Stimulated activated effector memory CD8-positive, alpha-beta T cell treated with anti-CD3 and anti-CD28 coated beads, Interleukin-12 subunit alpha, Interleukin-12 subunit beta, amount 100 ng/mL, for 72 hours (primary cell): ENCODE measurements around the gene GNPTAB.

Source experiments
- ATAC-seq: fragments of 150-1000 bp; cut with Tn5 transposase; 2 replicates; pipeline ENCODE4 v1.10.0; 2021
- DNase-seq, 2 donors: peaks; one replicate each; pipeline ENCODE4 v3.0.0; 2021 to 2022; ENCODE audit warnings: low spot score in 2 of 2
- H3K27ac Mint-ChIP-seq: one replicate; pipeline ENCODE4 v1.8.0; 2022; ENCODE audit warnings: mild to moderate bottlenecking, mixed read lengths
- H3K36me3 Mint-ChIP-seq: one replicate; pipeline ENCODE4 v1.8.0; 2022; ENCODE audit warnings: mild to moderate bottlenecking, mixed read lengths
- H3K4me1 Mint-ChIP-seq: one replicate; pipeline ENCODE4 v1.8.0; 2022; ENCODE audit warnings: mixed read lengths
- H3K4me3 Mint-ChIP-seq: one replicate; pipeline ENCODE4 v1.8.0; 2022; ENCODE audit warnings: mild to moderate bottlenecking, mixed read lengths
- H3K9me3 Mint-ChIP-seq: one replicate; pipeline ENCODE4 v1.8.0; 2022; ENCODE audit warnings: mixed read lengths

The GNPTAB gene

DNA sequence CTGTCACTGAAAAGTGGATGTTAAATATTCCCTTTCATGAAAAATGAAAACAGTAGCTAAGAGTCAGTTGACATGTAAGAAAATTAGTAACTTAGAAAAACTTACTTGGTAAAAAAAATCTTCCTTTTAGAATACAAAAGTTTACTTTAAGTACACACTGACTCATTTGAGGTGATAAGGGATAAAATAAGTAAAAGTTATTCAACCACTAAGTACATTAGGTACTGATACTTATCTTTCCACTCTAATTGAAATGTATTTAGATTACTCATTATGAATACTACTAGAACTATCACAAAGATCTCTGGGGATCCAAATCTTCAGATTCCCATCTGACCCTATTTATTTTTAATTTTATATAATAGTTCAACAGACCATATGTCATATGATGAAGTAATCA, 103.7 kb downstream of the GNPTAB start:
- DNase-seq (no peak), ATAC-seq (no peak)
- no peaks in the 10 kb centered on the region for H3K9me3 Mint-ChIP-seq
- no peaks in the 10 kb centered on the region for H3K4me1 Mint-ChIP-seq
- peaks cover 57% of the 10 kb centered on the region for H3K36me3 Mint-ChIP-seq
- no peak overlapping the region for H3K4me3 Mint-ChIP-seq
- no peak overlapping the region for H3K27ac Mint-ChIP-seq

DNA sequence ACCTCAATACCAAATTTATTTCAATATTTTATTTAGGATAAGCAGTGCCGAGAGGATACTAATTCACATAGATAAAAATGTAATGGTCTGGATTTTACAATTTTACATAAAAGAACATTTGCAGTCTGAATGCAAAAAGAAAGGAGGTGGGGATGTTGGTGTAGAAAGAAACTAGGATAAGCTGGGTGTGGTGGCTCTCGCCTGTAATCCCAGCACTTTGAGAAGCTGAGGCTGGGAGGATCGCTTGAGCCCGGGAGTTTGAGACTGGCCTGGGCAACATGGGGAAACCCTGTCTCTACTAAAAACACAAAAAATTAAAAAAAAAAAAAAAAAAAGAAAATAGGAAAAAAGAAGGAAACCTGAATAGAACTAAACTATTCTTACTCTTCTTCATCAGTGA, 108.4 kb downstream of the GNPTAB start:
- DNase-seq (no peak), ATAC-seq (no peak)
- no peak overlapping the region for H3K4me3 Mint-ChIP-seq
- H3K9me3 Mint-ChIP-seq, result no peaks in the 10 kb centered on the region
- H3K36me3 Mint-ChIP-seq, result peaks cover 26% of the 10 kb centered on the region
- no peak overlapping the region for H3K27ac Mint-ChIP-seq
- no peaks in the 10 kb centered on the region for H3K4me1 Mint-ChIP-seq

DNA sequence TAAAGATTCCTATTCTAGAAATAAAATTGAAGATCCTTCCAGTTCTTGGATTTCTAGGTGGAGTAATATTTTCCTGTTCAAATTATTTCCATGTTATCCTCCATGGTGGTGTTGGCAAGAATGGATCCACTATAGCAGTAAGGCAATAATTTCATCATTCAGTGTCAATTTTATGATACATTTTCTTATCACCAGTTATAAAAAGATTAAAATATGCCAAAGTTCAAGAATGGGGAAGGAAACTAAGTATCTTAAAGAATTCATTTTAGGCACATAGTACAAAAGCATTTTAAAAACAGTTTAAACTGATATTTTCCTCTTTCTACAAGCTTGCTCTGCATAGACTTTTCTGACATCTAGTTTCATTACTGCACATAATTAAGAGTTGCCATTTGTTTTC, 110.6 kb downstream of the GNPTAB start:
- DNase-seq (no peak), ATAC-seq (no peak)
- Mint-ChIP-seq H3K27ac (no peak overlapping the region), H3K9me3 (no peaks in the 10 kb centered on the region), H3K4me3 (no peak overlapping the region), H3K36me3 (peaks cover 10% of the 10 kb centered on the region), H3K4me1 (no peaks in the 10 kb centered on the region)

DNA sequence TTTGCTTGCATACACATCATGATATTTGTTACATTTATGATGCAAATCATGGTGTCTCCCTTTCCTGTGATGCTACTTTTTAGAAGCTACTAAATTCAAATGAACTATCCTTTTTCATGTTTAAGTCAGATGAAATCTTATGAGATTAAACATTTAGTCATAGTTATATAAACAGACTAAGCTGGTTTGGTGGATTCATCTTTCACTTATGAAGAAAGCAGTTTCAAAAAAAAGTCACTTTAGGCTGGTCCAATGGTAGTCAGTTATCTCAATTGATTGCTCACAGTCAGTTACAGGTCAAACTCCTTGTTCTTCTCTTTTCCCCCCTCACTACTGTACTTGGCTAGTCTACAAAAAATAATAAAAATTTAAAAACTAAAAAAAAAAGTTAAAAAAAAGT, 111.2 kb downstream of the GNPTAB start:
- DNase-seq (no peak), ATAC-seq (no peak)
- H3K9me3 Mint-ChIP-seq, result no peaks in the 10 kb centered on the region
- H3K27ac Mint-ChIP-seq, result no peak overlapping the region
- H3K4me3 Mint-ChIP-seq, result no peak overlapping the region
- H3K4me1 Mint-ChIP-seq, result no peaks in the 10 kb centered on the region
- peaks cover 5% of the 10 kb centered on the region for H3K36me3 Mint-ChIP-seq

DNA sequence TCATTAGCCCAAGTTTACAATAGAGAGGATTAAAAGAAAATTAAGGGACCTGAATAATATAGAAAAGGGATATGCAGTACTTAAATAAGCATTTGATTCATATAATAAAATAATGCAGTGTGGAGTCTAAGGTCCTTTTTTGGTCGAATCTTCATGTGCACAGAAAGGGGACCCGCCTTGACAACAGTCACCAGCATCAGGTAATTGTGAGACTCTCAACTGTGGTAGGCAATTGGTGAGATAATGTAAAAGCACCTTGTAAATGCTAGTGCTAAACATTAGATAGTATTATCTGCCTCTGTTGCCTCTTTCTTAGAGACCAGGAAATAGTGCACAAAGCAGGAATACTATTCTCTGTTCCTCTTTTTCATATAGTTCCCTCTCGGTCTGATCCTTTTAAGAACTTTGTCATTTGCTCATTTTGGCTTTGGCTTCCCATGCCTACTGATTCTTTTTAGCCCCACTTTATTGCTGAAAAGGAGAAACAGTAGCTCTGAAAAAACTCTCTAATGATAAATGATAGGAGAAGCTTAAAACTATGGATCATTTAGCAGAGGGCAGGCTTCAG, 115.8 kb downstream of the GNPTAB start:
- Mint-ChIP-seq H3K4me1 (no peaks in the 10 kb centered on the region), H3K27ac (no peak overlapping the region), H3K4me3 (no peak overlapping the region), H3K9me3 (no peaks in the 10 kb centered on the region), H3K36me3 (no peaks in the 10 kb centered on the region)
- no peak for ATAC-seq
- DNase-seq, result no peak

DNA sequence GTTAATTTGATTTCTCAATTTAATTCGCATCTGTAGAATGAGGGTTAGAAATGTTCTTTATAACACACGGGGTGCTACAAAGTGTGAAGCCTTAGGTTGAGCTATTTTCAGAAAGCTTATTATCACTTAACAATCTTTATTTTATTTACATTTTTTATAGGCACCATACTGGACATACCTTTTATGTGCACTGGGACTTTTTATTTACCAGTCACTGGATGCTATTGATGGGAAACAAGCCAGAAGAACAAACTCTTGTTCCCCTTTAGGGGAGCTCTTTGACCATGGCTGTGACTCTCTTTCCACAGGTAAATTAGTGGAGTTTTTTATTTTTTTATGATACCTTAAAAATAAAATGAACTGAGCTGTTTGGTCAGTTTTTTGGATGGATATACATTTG, 116.8 kb downstream of the GNPTAB start:
- no peaks in the 10 kb centered on the region for H3K9me3 Mint-ChIP-seq
- H3K4me1 Mint-ChIP-seq, result peaks cover 8% of the 10 kb centered on the region
- DNase-seq (no peak), ATAC-seq (no peak)
- no peaks in the 10 kb centered on the region for H3K36me3 Mint-ChIP-seq
- H3K27ac Mint-ChIP-seq, result no peak overlapping the region
- no peak overlapping the region for H3K4me3 Mint-ChIP-seq

DNA sequence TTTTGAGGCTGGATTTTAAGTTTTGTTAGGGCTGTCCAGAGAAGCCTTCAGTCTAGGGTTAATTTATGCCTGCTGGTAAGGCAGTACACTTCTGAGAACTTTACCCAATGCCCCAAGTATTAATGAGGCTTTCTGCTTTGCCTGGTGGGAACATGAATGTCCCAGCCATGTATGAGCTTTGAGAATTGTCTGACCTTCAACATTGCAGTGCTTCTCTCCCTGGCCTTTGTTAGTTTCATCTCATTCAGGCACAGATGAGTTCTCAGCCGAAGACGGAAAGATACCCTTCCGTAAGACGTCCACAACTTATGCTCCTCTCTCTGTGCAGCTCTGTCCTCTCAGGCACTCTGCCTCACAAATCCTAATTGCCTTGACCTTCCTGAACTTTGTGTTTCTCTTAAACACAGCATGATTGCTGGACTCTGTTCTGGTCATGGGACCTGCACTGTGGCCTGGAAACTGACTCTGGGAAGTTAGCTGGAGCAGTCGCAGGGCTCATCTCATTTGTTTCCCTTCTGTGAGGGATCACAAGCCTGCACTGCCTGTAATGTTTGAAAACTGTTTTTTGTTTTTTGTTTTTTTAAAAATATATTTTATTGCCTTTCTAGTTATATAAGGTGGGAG, 117.6 kb downstream of the GNPTAB start:
- no peak for DNase-seq
- peak overlapping the region; percentile 79 for H3K27ac Mint-ChIP-seq
- H3K36me3 Mint-ChIP-seq, result no peaks in the 10 kb centered on the region
- H3K9me3 Mint-ChIP-seq, result no peaks in the 10 kb centered on the region
- H3K4me3 Mint-ChIP-seq, result no peak overlapping the region
- no peak for ATAC-seq
- H3K4me1 Mint-ChIP-seq, result peaks cover 8% of the 10 kb centered on the region

DNA sequence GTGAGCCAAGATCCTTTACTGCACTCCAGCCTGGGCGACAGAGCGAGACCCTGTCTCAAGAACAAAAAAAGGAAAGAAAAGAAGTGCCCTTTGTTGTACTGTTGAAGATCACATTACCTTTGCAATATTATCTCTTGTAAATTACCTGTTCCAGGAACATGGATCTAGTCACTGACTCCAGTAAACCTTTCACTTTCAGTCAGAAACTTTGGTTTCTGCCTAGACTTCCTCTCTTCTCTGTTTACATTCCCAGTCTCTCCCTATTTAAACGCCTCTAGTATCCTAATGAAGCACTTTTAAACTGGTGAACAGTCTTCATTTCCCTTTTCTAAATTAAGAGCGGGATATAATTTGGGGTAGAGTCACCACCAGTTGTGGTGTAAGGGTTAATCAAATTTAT, 120.5 kb downstream of the GNPTAB start:
- Mint-ChIP-seq H3K9me3 (no peaks in the 10 kb centered on the region), H3K4me1 (peaks cover 20% of the 10 kb centered on the region), H3K36me3 (no peaks in the 10 kb centered on the region), H3K4me3 (no peak overlapping the region), H3K27ac (no peak overlapping the region)
- no peak for ATAC-seq
- no peak for DNase-seq

DNA sequence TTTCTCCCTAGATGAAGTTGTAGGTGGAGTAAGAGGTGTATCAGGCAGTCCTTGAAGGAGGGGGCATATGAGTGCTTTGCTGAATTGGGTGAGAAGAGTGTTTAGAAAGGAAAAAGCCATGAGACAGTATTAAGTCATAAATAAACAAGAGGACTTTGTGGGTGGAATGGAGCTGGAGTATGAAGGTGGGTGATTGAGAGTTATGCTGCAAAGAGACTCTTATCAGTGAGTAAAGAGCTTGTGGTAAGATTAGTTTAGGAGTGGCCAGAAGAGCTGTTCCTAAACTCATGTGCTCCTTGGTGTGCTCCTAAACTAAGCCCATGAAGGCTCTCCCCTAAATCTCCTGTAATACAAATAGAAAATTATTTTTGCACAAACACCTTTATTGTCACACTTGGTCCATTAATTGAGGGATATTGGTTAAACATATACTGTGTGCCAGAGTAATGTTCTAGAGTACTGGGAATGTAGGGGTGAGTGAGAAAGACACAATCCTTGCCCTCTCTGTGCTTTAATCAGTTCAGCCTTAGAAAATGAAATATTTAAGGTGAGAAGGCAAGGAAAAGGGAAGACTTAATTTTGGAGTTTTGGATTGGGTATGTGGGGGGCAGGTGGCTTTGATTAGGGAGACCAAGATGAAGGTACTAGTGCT, 123.5 kb downstream of the GNPTAB start:
- DNase-seq (no peak), ATAC-seq (no peak)
- no peak overlapping the region for H3K4me3 Mint-ChIP-seq
- H3K4me1 Mint-ChIP-seq, result peaks cover 20% of the 10 kb centered on the region
- peak overlapping the region; percentile 3 for H3K27ac Mint-ChIP-seq
- peaks cover 4% of the 10 kb centered on the region for H3K36me3 Mint-ChIP-seq
- no peaks in the 10 kb centered on the region for H3K9me3 Mint-ChIP-seq

DNA sequence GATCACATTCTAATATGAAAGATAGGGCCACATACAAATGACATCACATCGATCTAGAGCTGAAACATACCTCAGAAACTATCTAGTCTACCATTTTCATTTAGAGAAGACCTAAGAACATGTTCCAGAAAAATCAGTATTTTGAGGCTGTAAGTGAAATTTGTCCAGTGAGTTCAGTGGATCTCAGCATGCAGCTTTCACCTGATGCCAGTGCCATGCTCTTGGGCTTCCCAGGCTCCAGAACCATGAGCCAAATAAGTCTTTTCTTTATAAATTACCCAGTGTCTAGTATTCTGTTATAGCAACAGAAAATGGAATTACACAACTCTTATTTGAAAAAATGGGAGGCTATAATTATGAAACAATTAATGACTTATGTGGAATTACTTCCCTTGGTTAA, 124.4 kb downstream of the GNPTAB start:
- H3K4me3 Mint-ChIP-seq, result no peak overlapping the region
- ATAC-seq (no peak), DNase-seq (no peak)
- peak overlapping the region; percentile 3 for H3K27ac Mint-ChIP-seq
- H3K9me3 Mint-ChIP-seq, result no peaks in the 10 kb centered on the region
- peaks cover 27% of the 10 kb centered on the region for H3K4me1 Mint-ChIP-seq
- H3K36me3 Mint-ChIP-seq, result peaks cover 4% of the 10 kb centered on the region

DNA sequence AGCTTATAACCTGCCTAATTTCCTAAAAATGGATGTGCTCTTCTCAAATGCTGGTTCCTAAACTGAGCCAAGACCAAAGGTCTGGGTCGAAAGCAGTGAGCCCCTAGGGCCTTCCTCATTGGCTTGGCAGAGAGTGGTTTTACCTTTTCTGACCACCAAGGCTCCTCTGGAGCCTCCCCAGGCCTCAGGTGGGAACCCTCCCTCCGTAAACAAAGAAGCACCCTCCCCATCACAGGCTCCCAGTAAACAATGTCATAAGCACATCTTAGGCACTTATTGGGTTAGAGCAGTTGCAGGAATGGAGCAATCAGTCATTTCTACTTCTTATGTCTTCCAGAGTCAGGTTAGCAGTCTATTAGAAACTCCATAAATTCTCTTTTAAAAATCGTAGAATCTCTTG, 127.3 kb downstream of the GNPTAB start:
- Mint-ChIP-seq H3K4me3 (no peak overlapping the region), H3K27ac (no peak overlapping the region), H3K36me3 (peaks cover 5% of the 10 kb centered on the region), H3K9me3 (no peaks in the 10 kb centered on the region), H3K4me1 (peaks cover 39% of the 10 kb centered on the region)
- ATAC-seq (no peak), DNase-seq (no peak)

DNA sequence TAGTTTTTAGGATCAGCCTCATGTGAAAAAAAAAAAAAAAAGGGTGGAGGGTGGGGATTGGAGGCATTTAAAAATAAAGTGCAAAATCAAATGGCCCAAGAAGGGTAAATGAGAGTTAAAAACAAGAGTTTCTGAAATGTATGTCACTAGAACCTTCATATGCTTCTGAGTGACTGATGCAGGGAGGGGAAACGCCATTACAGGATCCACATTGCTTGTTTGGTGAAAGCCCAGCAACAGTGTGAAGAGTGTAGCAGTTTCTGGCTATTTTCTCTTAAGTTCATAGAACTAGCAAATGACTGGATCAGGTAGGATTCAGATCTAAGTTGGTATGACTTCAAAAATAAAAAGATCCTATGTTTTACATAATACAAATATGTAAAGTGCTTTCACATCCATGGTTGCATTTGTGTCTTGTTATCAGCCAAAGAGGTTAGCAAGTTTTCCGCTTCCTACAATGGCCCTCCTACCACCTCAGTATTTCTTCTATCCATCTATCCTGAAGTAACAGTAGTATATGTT, 130.4 kb downstream of the GNPTAB start:
- Mint-ChIP-seq H3K36me3 (peaks cover 9% of the 10 kb centered on the region), H3K9me3 (no peaks in the 10 kb centered on the region), H3K4me1 (peaks cover 35% of the 10 kb centered on the region), H3K4me3 (no peak overlapping the region), H3K27ac (no peak overlapping the region)
- ATAC-seq (no peak), DNase-seq (no peak)

DNA sequence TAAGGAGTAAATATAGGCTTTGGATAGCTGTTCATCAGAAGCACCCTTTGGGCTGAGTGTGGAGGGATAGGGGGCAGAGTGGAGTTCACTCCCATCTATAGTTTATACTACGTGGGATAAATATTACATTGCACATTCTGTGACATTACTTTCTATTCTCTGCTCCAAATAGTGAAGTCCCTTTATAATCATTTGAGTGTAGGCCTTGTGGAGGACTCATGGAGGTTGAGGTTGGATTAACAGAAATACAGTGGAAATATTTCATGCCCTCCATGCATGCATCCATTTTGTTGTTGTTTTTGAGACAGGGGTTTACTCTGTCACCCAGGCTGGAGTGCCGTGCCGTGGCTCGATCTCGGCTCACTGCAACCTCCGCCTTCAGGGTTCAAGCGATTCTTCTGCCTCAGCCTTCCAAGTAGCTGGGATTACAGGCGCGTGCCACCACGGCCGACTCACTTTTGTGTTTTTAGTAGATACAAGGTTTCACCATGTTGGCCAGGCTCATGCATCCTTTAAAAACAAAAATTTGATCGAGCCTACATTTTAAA, 131.9 kb downstream of the GNPTAB start:
- no peak for ATAC-seq
- Mint-ChIP-seq H3K36me3 (peaks cover 8% of the 10 kb centered on the region), H3K4me3 (peak overlapping the region; percentile 88), H3K27ac (peak overlapping the region; percentile 90), H3K9me3 (no peaks in the 10 kb centered on the region), H3K4me1 (peaks cover 35% of the 10 kb centered on the region)
- no peak for DNase-seq

DNA sequence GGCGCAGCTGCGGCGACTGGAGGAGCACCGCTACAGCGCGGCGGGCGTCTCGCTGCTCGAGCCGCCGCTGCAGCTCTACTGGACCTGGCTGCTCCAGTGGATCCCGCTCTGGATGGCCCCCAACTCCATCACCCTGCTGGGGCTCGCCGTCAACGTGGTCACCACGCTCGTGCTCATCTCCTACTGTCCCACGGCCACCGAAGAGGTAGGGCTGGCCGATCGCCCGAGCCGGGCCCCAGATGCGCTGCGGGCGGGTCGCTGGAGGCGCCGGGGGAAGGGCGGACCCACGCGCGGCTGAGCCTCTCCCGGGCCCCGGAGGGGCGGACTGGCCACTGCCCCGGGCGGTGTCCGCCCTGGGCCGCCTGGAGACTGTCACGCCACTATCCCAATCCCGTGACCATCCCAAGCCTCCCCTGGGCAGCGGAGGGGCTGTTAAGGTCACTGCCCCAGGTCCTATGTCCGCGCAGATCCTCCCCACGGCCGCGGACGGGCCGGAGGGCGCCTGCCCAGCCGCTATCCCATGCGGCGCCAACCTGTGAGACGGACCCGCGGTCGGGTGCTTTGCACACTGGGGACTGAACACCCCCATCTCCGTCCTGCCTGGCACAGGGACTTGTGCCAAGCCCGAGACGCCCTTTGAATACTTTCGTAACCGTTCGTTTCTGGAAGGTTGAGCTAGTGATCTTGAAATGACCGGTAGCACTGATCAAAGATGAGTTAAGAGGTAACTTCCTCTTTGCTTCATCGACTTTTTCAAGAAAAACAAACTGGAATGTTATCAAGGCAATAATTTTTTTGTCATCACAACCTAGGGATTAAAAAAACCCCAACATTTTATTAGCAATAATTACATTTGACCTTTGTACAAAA, 132.6 kb downstream of the GNPTAB start:
- ATAC-seq, result peak; percentile 55
- Mint-ChIP-seq H3K9me3 (no peaks in the 10 kb centered on the region), H3K36me3 (peaks cover 5% of the 10 kb centered on the region), H3K4me1 (peaks cover 35% of the 10 kb centered on the region), H3K27ac (peak overlapping the region; percentile 90), H3K4me3 (peak overlapping the region; percentile 88)
- DNase-seq, result peak; percentile 24 to 73
